Endothelial cell (in vitro differentiated cells): ENCODE measurements around the gene CLPTM1L. TPM values are rescaled to one million over a fixed set of nuclear protein-coding genes. Genes with fewer than 3 reads are reported as not detected.

Experiments used
- DNase-seq: peaks from one replicate; pipeline ENCODE4 v3.0.0; 2021; ENCODE audit warnings: low spot score
- H3K27ac Mint-ChIP-seq: one replicate; pipeline ENCODE4 v1.8.0; 2021; ENCODE audit warnings: mixed read lengths, inconsistent platforms; ENCODE audit not compliant: unreplicated experiment
- H3K27me3 Mint-ChIP-seq: one replicate; pipeline ENCODE4 v1.8.0; 2021; ENCODE audit warnings: mild to moderate bottlenecking, moderate library complexity, mixed read lengths, inconsistent platforms; ENCODE audit not compliant: unreplicated experiment
- H3K36me3 Mint-ChIP-seq: one replicate; pipeline ENCODE4 v1.8.0; 2021; ENCODE audit warnings: mild to moderate bottlenecking, low read depth, mixed read lengths, inconsistent platforms; ENCODE audit not compliant: unreplicated experiment
- H3K4me1 Mint-ChIP-seq: one replicate; pipeline ENCODE4 v1.8.0; 2021; ENCODE audit warnings: mild to moderate bottlenecking, mixed read lengths, inconsistent platforms; ENCODE audit not compliant: unreplicated experiment
- H3K4me3 Mint-ChIP-seq: one replicate; pipeline ENCODE4 v1.8.0; 2021; ENCODE audit warnings: mild to moderate bottlenecking, mixed read lengths, inconsistent platforms; ENCODE audit not compliant: unreplicated experiment
- H3K9me3 Mint-ChIP-seq: one replicate; pipeline ENCODE4 v1.8.0; 2021; ENCODE audit warnings: mixed read lengths, inconsistent platforms; ENCODE audit not compliant: unreplicated experiment
- CTCF ChIP-seq: fragments of 200-600 bp; sonication (generic); IDR thresholded peaks from one replicate; pipeline ENCODE4 v1.5.0; 2021; ENCODE audit warnings: antibody characterized with exemption; ENCODE audit not compliant: unreplicated experiment
- total RNA-seq: library from RNA; stranded (reverse); fragmentation: NEBNext Ultra II Directional; extraction: Animal tissue kit (Norgen Biotek cat#: 25700); gene quantifications from one replicate; pipeline ENCODE4 v1.2.1, GENCODE V29; 2021; ENCODE audit not compliant: unreplicated experiment

Gene CLPTM1L
- total RNA-seq, 1 donor from 2014 or later = 86.6 TPM

GRCh38 chr5:1323803-1324173, 21.1 kb downstream of the CLPTM1L start:
- no peak for TF ChIP-seq CTCF
- Mint-ChIP-seq H3K27ac (peak overlapping the region; percentile 16), H3K9me3 (no peaks in the 10 kb centered on the region), H3K4me1 (peaks cover 8% of the 10 kb centered on the region), H3K27me3 (peaks cover 15% of the 10 kb centered on the region), H3K36me3 (peaks cover 55% of the 10 kb centered on the region), H3K4me3 (no peak overlapping the region)
- DNase-seq = no peak

GRCh38 chr5:1322955-1323802, 21.7 kb downstream of the CLPTM1L start:
- Mint-ChIP-seq H3K9me3 (no peaks in the 10 kb centered on the region), H3K27me3 (peaks cover 13% of the 10 kb centered on the region), H3K27ac (no peak overlapping the region), H3K4me3 (no peak overlapping the region), H3K36me3 (peaks cover 49% of the 10 kb centered on the region), H3K4me1 (peaks cover 3% of the 10 kb centered on the region)
- TF ChIP-seq CTCF = no peak
- no peak for DNase-seq

- no peak for DNase-seq
- Mint-ChIP-seq H3K4me3 (no peak overlapping the region), H3K36me3 (peaks cover 48% of the 10 kb centered on the region), H3K9me3 (no peaks in the 10 kb centered on the region), H3K27me3 (peaks cover 16% of the 10 kb centered on the region), H3K27ac (no peak overlapping the region), H3K4me1 (no peaks in the 10 kb centered on the region)
- no peak for TF ChIP-seq CTCF
Measured at GRCh38 chr5:1322036-1322900, 22.6 kb downstream of the CLPTM1L start.

GRCh38 chr5:1321576-1321975, 23.3 kb downstream of the CLPTM1L start:
- TF ChIP-seq CTCF = no peak
- Mint-ChIP-seq H3K9me3 (no peaks in the 10 kb centered on the region), H3K4me3 (peak overlapping the region; percentile 56), H3K27me3 (peaks cover 11% of the 10 kb centered on the region), H3K4me1 (peaks cover 2% of the 10 kb centered on the region), H3K27ac (no peak overlapping the region), H3K36me3 (peaks cover 45% of the 10 kb centered on the region)
- DNase-seq = no peak
